IPS-NIHi7 (cell line): ENCODE data around the gene ASPHD1.
"Not testable (repeated sequence)": the region's sequence is repeated elsewhere in the genome, so short reads cannot be mapped to it uniquely, and the experiment has no call there.

ENCODE experiments used
- DNase-seq: peaks from one replicate; pipeline ENCODE4 v3.0.0; 2012; ENCODE audit warnings: mixed read lengths; ENCODE audit errors: extremely low spot score

Gene ASPHD1

GRCh38 chr16:29907973-29908372 lies 7.7 kb downstream of the ASPHD1 start:
- DNase-seq: no peak

DNA sequence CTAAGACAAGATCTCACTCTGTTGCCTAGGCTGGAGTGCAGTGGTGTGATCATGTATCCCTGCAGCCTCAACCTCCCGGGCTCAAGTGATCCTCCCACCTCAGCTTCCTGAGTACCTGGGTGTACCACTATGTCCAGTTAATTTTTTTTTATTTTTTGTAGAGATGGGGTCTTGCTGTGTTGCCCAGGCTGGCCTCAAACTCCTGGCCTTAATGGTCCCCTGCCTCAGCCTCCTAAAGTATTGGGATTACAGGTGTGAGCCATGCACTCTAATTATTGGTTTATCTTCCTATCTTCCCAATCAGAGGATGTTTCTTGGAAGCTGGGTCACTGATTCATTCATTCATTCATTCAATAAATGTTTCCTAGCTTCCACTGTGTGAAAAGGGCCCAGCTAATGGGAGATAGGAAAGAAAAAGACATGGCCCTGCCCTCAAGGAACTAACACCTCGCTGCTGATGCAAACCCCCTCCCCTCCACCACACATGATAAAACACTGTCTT lies 8.5 kb downstream of the ASPHD1 start:
- DNase-seq: no peak

GRCh38 chr16:29909391-29909790 lies 9.1 kb downstream of the ASPHD1 start:
- no peak for DNase-seq

DNA sequence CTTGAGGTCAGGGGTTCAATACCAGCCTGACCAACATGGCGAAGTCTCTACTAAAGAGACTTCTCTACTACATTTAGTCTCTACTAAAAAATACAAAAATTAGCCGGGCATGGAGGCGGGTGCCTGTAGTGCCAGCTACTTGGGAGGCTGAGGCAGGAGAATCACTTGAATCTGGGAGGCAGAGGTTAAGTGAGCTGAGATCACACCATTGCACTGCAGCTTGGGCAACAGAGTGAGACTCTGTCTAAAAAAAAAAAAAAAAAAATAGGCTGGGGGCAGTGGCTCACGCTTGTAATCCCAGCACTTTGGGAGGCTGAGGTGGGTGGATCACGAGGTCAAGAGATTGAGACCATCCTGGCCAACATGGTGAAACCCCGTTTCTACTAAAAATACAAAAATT lies 9.6 kb downstream of the ASPHD1 start:
- not testable (repeated sequence) for DNase-seq

GRCh38 chr16:29910819-29911675 lies 10.8 kb downstream of the ASPHD1 start:
- no peak for DNase-seq

GRCh38 chr16:29911676-29912010 lies 11.4 kb downstream of the ASPHD1 start:
- DNase-seq: no peak

DNA sequence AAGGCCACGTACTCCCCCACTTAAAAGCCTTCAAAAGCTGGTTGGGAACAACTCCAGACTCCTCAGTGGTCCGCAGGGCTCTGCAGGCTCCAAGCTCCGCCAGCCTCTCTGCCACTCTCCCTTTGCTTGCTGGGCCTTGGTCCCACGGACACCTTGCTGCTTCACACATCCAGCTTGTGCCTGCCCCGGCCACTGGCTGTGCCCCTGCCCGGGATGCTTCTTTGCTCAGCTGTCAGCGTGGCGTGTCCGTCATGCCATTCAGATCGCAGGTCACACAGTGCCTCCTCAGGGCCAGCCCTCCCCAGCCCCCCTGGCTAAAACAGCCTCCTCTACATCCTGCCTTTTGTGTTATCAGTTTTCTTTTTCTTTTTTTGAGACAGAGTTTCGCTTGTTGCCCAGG lies 11.8 kb downstream of the ASPHD1 start:
- no peak for DNase-seq

GRCh38 chr16:29913514-29913913 lies 13.2 kb downstream of the ASPHD1 start:
- no peak for DNase-seq

DNA sequence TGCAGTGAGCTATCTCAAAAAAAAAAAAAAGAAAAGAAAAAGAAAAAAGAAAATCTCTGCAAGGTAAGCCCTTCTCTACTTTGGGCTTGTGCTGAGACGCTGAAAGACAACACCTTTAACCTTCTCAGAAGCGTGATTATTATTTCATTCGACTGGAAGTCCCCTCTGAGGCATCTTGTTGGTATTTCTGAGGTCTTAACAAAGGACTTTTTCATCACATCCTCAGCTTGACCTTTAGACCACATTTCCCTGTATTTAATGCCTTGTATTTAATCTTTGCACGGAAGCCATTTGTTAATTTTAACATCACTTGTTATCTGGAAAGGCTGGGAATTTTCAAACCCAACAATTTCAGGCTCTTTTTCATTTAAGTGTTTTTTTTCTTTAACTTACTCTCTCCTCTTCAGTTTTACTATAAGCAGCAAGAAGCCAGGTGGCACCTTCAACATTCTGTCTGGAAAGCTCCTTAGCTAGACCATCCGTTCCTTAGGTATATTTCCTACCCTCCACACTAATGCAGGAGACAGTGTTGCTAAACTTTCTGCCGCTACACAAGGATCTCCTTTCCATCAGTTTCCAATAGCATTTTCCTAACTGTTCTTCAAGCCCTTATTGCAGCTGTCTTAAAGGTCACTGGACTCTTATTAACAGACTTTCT lies 15.4 kb downstream of the ASPHD1 start:
- no peak for DNase-seq

DNA sequence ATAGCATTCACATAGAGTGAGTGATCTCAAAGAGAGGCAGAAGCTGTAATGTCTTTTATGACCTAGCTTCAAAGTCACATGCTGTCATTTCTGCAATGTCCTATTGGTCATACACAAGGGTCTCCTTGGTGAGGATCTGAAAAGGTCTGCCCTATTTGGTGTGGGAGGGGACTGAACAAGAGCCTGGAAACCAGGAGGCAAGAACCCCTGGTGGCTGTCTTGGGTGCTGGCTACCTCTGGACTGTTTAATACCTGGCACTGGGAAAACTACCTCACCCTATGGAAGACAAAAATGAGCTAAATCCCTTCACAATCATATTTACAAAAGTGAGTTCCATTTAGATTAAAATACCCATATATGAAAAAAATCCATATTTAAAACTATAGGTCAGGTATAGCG lies 16.7 kb downstream of the ASPHD1 start:
- DNase-seq: no peak

- no peak for DNase-seq
These were observed 20.2 kb downstream of the ASPHD1 start for GRCh38 chr16:29920288-29921033.

DNA sequence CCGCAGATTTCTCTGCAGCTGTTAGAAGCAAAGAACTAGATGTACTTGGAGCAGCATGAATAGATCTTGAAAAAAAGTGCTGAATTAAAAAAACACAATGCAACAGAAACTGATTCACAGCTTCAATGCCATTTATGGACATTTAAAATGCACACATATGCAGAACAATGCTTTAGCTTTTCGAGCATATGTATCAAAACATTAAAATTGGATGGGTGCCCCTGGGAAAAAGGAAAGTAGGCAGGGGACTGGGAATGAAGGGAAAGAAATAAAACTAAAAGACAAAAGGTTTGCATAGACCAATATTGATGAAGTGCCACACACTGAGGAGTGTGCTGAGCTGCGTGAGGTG lies 20.7 kb downstream of the ASPHD1 start:
- DNase-seq: no peak

DNA sequence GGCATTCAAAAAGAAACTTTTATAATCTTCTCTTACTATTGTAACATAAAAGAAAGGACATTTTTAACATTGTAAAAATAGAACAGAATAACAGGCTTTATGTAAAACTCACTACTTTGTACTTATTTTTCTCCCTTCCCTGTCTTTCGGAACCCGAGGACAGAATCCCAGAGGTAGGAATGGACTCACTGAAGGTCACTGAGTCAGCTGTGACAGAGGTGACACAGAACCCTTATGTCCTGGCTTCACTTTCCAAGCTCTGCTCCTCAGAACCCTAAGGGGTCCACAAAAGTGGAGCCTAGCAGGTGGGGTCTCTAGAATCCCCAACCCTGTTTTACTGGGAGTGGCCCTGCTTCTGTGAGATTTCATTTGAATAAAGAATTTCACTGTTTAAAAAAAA lies 22.0 kb downstream of the ASPHD1 start:
- DNase-seq: no peak

- no peak for DNase-seq
These were observed 22.8 kb downstream of the ASPHD1 start for GRCh38 chr16:29922986-29923501.

DNA sequence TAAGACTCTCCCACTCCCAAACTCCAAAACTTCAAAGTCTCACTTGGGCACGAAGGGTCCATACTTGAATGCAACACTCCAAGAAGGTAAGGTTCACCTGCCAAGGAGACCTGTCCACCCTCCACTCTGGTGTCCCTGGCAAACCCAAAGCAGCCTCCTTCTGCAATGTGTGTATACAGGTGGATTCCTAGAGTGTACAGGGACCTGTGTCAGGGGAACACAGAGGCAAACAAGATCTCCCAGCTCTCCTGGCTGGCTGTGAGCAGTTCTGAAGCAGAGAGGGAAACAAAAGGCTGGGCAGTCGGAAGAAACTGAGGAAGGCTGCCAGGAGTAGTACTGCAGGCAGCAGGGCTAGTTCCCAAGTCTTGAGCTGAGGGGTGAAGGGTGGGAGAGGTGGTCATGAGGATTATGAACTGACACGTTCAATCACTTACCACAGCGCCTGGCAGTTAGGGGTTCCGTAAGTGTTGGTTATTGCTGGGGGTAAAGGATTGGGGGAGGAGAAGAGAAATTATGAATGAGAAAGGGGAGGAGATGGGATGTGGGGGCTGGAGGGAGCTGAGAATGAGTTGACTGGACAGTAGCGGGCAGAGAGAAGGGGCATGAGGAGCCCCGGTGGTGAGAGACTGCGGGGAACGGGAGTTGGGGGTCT lies 24.9 kb downstream of the ASPHD1 start:
- DNase-seq: no peak

DNA sequence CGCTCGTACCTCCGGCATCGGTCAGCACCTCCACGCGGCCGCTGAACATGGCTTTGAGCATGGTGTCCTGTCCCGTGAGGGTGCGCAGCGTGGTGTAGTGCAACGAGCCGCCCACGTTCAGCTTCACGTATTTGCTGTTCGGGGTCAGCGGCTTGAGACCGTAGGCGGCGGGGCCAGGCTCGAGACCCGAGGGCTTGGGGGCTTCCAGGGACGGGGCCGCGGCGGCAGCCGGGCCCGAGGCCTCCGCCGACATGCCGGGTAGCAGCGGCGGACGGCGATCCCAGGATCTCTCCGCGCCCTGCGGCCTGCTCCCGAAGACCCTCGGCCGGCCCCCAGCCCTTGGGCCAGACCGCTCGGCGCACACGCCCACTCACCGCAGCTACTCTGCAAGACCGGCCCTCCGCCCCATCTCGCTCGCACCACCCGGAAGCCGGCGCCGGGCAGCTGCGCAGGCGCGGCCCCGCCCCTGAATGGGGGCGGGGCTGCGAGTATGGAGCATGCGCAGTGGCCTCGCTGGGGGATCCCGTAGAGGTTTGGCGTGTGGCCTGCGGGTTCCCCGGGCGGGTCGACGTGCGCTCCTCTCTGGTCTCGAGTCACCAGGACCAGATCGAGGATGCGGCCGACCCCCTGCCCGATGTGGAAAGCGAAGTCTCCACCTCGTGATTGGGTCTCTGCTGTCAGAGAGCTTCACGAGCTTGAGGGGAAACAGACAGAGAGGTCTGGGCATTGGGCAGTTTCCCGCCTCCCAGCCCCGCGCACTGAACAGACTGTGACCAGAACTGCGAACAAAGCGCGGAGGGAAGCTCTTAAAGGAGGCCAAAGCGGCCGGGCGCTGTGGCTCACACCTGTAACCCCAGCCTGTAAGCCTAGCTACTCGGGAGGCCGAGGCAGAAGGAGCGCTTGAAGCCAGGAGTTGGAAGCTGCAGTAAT lies 25.8 kb downstream of the ASPHD1 start, which contains the start of gene KCTD13:
KCTD13 (minus strand) TSS at position 446 of the 930 bp plus-strand sequence; CDS start at position 253, 193 bp downstream.
- peak; percentile 99 for DNase-seq

- no peak for DNase-seq
These were observed 26.4 kb downstream of the ASPHD1 start for GRCh38 chr16:29926711-29927052.

GRCh38 chr16:29927070-29927905 lies 27.0 kb downstream of the ASPHD1 start:
- no peak for DNase-seq

DNA sequence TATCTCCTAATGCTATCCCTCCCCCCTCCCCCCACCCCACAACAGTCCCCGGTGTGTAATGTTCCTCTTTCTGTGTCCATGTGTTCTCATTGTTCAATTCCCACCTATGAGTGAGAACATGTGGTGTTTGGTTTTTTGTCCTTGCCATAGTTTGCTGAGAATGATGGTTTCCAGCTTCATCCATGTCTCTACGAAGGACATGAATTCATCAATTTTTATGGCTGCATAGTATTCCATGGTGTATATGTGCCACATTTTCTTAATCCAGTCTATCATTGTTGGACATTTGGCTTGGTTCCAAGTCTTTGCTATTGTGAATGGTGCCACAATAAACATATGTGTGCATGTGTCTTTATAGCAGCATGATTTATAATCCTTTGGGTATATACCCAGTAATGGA lies 31.5 kb downstream of the ASPHD1 start:
- not testable (repeated sequence) for DNase-seq

DNA sequence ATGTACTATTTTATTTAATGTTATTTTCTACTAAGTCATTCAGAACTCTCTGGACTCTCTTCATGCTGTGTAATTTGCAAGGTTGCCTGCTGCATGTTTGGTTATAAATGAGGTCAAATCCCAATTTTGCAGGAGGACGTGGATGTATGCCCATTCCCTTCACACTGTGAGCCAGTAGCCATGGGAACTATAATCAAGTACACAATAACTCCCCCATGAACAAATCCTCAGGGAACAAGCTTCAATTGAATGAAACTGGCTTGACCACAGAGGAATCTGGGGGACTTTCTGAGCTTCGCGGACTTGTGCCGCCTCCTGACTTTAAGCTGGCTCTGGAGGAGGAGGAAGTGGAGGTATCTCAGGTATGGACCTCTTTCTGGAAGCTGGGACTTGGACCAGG lies 40.4 kb downstream of the ASPHD1 start:
- DNase-seq: no peak
